Colon (tissue), 2 donors: Measurements from ENCODE around the gene ZNF791.
"Not testable (repeated sequence)": the region's sequence is repeated elsewhere in the genome, so short reads cannot be mapped to it uniquely, and the experiment has no call there.

Experiments used
- FAIRE-seq: peaks from 2 replicates; lab custom pipeline; 2012; peaks lifted over from hg19 to GRCh38; lab: Jason Lieb, UNC
- donor health status: control.
- donor health status: control.

Gene ZNF791

GRCh38 chr19:12610540-12611360, at the start of gene ZNF791, which contains the start of gene ZNF490:
TSS of gene ZNF791 (plus strand) at chr19:12610920. CDS start at chr19:12611080, 160 bp downstream.
TSS of gene ZNF490 (minus strand) at chr19:12610813. CDS start at chr19:12610680, 133 bp downstream.
- FAIRE-seq, result no peak

- FAIRE-seq, result no peak
These were observed 46.6 kb upstream of the ZNF791 start for GRCh38 chr19:12564016-12564664.

GRCh38 chr19:12566380-12566779, 44.3 kb upstream of the ZNF791 start:
- not testable (repeated sequence) for FAIRE-seq

- no peak for FAIRE-seq
These were observed 42.8 kb upstream of the ZNF791 start for GRCh38 chr19:12567951-12568350.

- no peak for FAIRE-seq
These were observed 36.7 kb upstream of the ZNF791 start for GRCh38 chr19:12574036-12574435.

- FAIRE-seq, result no peak
These were observed 32.1 kb upstream of the ZNF791 start for GRCh38 chr19:12578641-12579040.

GRCh38 chr19:12580180-12580694, 30.5 kb upstream of the ZNF791 start:
- FAIRE-seq, result no peak

GRCh38 chr19:12581100-12581499, 29.6 kb upstream of the ZNF791 start:
- FAIRE-seq, result no peak

- no peak for FAIRE-seq
These were observed 14.2 kb upstream of the ZNF791 start for GRCh38 chr19:12596485-12596884.

- no peak for FAIRE-seq
These were observed 13.7 kb upstream of the ZNF791 start for GRCh38 chr19:12596927-12597548.

- no peak for FAIRE-seq
These were observed 13.1 kb upstream of the ZNF791 start for GRCh38 chr19:12597594-12597993.

GRCh38 chr19:12603714-12604113, 7.0 kb upstream of the ZNF791 start:
- FAIRE-seq, result no peak

- no peak for FAIRE-seq
These were observed 3.9 kb upstream of the ZNF791 start for GRCh38 chr19:12606796-12607195.

GRCh38 chr19:12607631-12608030, 3.1 kb upstream of the ZNF791 start:
- FAIRE-seq, result no peak

GRCh38 chr19:12611361-12611699, 610 bp downstream of the ZNF791 start:
- FAIRE-seq, result no peak

GRCh38 chr19:12617646-12618045, 6.9 kb downstream of the ZNF791 start:
- FAIRE-seq, result no peak

- FAIRE-seq, result not testable (repeated sequence)
These were observed 10.7 kb downstream of the ZNF791 start for GRCh38 chr19:12621253-12622024.

- no peak for FAIRE-seq
These were observed 12.8 kb downstream of the ZNF791 start for GRCh38 chr19:12623361-12624031.

GRCh38 chr19:12626958-12627357, 16.2 kb downstream of the ZNF791 start:
- no peak for FAIRE-seq

GRCh38 chr19:12628040-12629022, 17.6 kb downstream of the ZNF791 start:
- no peak for FAIRE-seq
